Thyroid gland (tissue), 4 donors: Measurements from ENCODE around the gene ARFGAP3.

Experiments
- POLR2A ChIP-seq, 2 donors: fragments of 450-650 bp; IDR thresholded peaks; one replicate each; pipeline ENCODE4 v1.6.1; 2017; ENCODE audit warnings: antibody characterized with exemption in 2 of 2, mild to moderate bottlenecking in 2 of 2, moderate library complexity in 1 of 2
- TF ChIP-seq, protein P1 (sequence below), 6 experiments: fragments of 200-600 bp in 3 of 6; fragments of 450-650 bp in 3 of 6; sonication (generic) in 3 of 6; IDR thresholded peaks; one replicate each; pipeline ENCODE4 v1.5.1; 2016 to 2019; ENCODE audit warnings: antibody characterized with exemption in 6 of 6, mild to moderate bottlenecking in 2 of 6, inconsistent platforms in 1 of 6, moderate library complexity in 1 of 6

DNA sequence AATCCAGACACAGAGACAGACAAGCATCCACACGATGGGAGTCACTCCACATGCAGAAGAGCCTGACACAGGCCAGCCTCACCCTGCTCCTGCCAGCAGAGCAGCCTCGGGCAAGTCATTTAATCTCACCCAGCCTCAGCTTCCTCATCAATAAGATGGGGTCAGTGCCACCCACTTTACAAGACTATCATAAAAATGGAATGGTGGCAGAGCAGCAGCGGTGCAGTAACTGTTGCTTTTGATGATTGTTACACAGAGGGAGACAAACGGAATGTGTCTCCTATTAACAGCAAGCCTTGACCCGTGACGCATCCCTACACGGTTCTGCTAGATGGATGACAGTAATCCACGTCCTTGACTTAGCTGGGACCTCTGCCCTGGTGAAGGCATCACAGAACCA lies 26.0 kb upstream of the ARFGAP3 start:
- TF ChIP-seq, protein P1, sequence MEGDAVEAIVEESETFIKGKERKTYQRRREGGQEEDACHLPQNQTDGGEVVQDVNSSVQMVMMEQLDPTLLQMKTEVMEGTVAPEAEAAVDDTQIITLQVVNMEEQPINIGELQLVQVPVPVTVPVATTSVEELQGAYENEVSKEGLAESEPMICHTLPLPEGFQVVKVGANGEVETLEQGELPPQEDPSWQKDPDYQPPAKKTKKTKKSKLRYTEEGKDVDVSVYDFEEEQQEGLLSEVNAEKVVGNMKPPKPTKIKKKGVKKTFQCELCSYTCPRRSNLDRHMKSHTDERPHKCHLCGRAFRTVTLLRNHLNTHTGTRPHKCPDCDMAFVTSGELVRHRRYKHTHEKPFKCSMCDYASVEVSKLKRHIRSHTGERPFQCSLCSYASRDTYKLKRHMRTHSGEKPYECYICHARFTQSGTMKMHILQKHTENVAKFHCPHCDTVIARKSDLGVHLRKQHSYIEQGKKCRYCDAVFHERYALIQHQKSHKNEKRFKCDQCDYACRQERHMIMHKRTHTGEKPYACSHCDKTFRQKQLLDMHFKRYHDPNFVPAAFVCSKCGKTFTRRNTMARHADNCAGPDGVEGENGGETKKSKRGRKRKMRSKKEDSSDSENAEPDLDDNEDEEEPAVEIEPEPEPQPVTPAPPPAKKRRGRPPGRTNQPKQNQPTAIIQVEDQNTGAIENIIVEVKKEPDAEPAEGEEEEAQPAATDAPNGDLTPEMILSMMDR (IDR thresholded peaks at IDR 0.05): no peak
- no peak for TF ChIP-seq POLR2A (IDR thresholded peaks at IDR 0.05)
